Endothelial cell (in vitro differentiated cells): ENCODE results near the gene RUBCNL. TPM values are rescaled to one million over a fixed set of nuclear protein-coding genes. Genes with fewer than 3 reads are reported as not detected.

ENCODE experiments used
- DNase-seq: peaks from one replicate; pipeline ENCODE4 v3.0.0; 2021; ENCODE audit warnings: low spot score
- H3K27ac Mint-ChIP-seq: one replicate; pipeline ENCODE4 v1.8.0; 2021; ENCODE audit warnings: mixed read lengths, inconsistent platforms; ENCODE audit not compliant: unreplicated experiment
- H3K27me3 Mint-ChIP-seq: one replicate; pipeline ENCODE4 v1.8.0; 2021; ENCODE audit warnings: mild to moderate bottlenecking, moderate library complexity, mixed read lengths, inconsistent platforms; ENCODE audit not compliant: unreplicated experiment
- H3K36me3 Mint-ChIP-seq: one replicate; pipeline ENCODE4 v1.8.0; 2021; ENCODE audit warnings: mild to moderate bottlenecking, low read depth, mixed read lengths, inconsistent platforms; ENCODE audit not compliant: unreplicated experiment
- H3K4me1 Mint-ChIP-seq: one replicate; pipeline ENCODE4 v1.8.0; 2021; ENCODE audit warnings: mild to moderate bottlenecking, mixed read lengths, inconsistent platforms; ENCODE audit not compliant: unreplicated experiment
- H3K4me3 Mint-ChIP-seq: one replicate; pipeline ENCODE4 v1.8.0; 2021; ENCODE audit warnings: mild to moderate bottlenecking, mixed read lengths, inconsistent platforms; ENCODE audit not compliant: unreplicated experiment
- H3K9me3 Mint-ChIP-seq: one replicate; pipeline ENCODE4 v1.8.0; 2021; ENCODE audit warnings: mixed read lengths, inconsistent platforms; ENCODE audit not compliant: unreplicated experiment
- CTCF ChIP-seq: fragments of 200-600 bp; sonication (generic); IDR thresholded peaks from one replicate; pipeline ENCODE4 v1.5.0; 2021; ENCODE audit warnings: antibody characterized with exemption; ENCODE audit not compliant: unreplicated experiment
- total RNA-seq: library from RNA; stranded (reverse); fragmentation: NEBNext Ultra II Directional; extraction: Animal tissue kit (Norgen Biotek cat#: 25700); gene quantifications from one replicate; pipeline ENCODE4 v1.2.1, GENCODE V29; 2021; ENCODE audit not compliant: unreplicated experiment

The RUBCNL gene
- total RNA-seq, 1 donor from 2014 or later, result 0.31 TPM

DNA sequence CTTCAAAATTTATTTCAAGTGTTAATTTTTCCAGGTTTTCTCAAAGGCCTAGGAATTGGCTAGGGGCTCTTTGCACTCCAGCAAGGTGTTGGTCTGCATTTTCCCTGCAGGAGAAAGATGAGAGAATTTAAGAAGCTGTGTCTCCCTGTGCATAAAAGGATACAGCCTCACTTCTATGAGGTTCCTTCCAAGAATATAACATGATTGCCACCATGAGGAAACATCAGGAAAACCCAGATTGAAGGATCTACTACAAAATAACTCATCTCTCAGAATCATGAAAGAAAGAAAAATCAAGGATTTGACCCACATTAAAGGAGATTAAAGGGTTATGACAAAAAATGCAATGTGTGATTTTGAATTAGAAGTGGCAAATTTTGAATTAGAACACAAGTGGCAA is 69.9 kb downstream of the RUBCNL start:
- no peak for DNase-seq
- TF ChIP-seq CTCF, result no peak
- no peak overlapping the region for H3K4me3 Mint-ChIP-seq
- no peaks in the 10 kb centered on the region for H3K9me3 Mint-ChIP-seq
- no peaks in the 10 kb centered on the region for H3K4me1 Mint-ChIP-seq
- peaks cover 4% of the 10 kb centered on the region for H3K36me3 Mint-ChIP-seq
- peaks cover 1% of the 10 kb centered on the region for H3K27me3 Mint-ChIP-seq
- H3K27ac Mint-ChIP-seq, result no peak overlapping the region

GRCh38 chr13:46315491-46316075 is 71.5 kb downstream of the RUBCNL start:
- no peak for DNase-seq
- Mint-ChIP-seq H3K27me3 (peaks cover 1% of the 10 kb centered on the region), H3K4me1 (no peaks in the 10 kb centered on the region), H3K27ac (no peak overlapping the region), H3K4me3 (no peak overlapping the region), H3K36me3 (peaks cover 4% of the 10 kb centered on the region), H3K9me3 (no peaks in the 10 kb centered on the region)
- TF ChIP-seq CTCF, result no peak

DNA sequence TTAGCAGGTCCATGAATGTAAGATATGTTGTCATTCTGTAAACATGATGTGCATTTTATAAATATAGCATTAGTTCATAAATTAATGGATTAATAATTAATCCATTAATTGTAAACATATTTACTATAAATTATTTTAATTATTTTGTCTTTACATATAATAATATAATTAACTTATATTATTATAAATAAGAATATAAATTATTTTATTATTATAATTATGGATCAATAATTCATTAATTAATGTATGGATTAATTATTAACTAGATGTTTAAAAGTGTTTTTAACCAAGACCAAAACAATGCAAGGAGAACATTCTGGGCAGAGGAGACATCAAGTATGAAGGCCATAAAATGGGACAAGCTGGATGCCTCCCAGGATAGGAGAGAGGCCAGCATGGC is 72.0 kb downstream of the RUBCNL start:
- H3K9me3 Mint-ChIP-seq, result no peaks in the 10 kb centered on the region
- peaks cover 1% of the 10 kb centered on the region for H3K27me3 Mint-ChIP-seq
- H3K27ac Mint-ChIP-seq, result no peak overlapping the region
- peaks cover 4% of the 10 kb centered on the region for H3K36me3 Mint-ChIP-seq
- no peak for TF ChIP-seq CTCF
- H3K4me3 Mint-ChIP-seq, result no peak overlapping the region
- H3K4me1 Mint-ChIP-seq, result no peaks in the 10 kb centered on the region
- no peak for DNase-seq

DNA sequence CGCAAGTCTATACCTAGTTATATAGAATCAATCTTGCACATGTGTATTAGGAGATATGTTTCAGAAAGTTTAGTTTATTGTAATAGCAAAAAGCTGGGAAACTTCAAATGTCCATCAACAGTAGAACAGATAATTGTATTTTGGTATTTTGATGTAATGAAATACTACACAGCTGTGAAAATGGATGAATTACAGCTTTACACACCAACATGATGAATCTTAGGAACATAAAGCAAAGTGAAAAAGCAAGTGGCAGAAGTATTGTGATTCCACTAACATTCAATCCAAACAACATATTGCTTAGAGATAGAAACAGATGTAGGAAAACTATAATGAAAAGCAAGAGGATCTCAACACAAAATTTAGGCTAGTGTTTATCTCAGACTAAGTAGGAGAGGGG is 72.5 kb downstream of the RUBCNL start:
- Mint-ChIP-seq H3K27ac (no peak overlapping the region), H3K9me3 (no peaks in the 10 kb centered on the region), H3K27me3 (peaks cover 1% of the 10 kb centered on the region), H3K36me3 (peaks cover 4% of the 10 kb centered on the region), H3K4me1 (no peaks in the 10 kb centered on the region), H3K4me3 (no peak overlapping the region)
- DNase-seq, result no peak
- no peak for TF ChIP-seq CTCF

DNA sequence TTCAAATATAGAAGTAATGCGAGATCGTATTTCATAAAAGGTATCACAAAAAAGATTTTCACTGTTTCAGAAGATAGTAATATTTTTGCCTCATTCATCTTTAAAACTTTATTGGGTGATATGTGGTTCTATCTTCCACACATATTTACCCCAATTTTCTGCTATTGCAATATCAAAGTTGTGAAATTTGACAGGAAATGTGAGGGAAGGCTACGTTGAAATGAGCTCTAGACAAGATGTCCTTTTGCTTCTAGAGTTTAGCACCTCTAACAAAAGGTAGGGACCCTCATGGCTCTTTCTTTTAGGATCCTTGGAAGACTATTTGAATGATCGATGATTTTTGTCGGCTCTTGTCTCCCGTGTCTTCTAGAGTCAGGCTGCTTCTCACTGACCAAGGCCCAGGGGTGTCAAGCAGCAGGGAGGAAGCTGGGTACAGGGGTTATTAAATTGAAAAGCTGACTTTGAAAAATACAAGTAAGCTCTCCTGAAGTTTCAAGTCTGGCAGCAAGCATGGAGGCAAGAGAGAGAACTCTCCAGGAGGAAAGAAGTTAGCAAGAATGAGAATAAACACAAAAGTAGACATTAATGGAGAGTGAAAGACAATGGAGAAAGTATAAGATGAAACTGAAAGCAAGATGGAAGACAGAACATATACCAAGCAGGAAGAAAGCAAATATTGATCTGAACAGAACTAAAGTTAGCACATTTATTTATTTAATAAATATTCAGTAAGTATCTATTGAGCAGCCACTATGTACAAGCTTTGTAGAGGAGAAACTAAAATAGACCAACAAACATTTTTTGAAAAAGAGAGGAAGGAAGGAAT is 73.4 kb downstream of the RUBCNL start:
- H3K4me3 Mint-ChIP-seq, result no peak overlapping the region
- no peaks in the 10 kb centered on the region for H3K9me3 Mint-ChIP-seq
- no peak overlapping the region for H3K27ac Mint-ChIP-seq
- TF ChIP-seq CTCF, result no peak
- no peak for DNase-seq
- H3K36me3 Mint-ChIP-seq, result peaks cover 4% of the 10 kb centered on the region
- peaks cover 1% of the 10 kb centered on the region for H3K27me3 Mint-ChIP-seq
- H3K4me1 Mint-ChIP-seq, result no peaks in the 10 kb centered on the region
